Kasumi-1 (cell line): ENCODE measurements around the gene SNX11.

Experiments
- DNase-seq, 2 experiments: peaks; one replicate each; lab custom pipeline; 2025; lab: John Stamatoyannopoulos, UW

The SNX11 gene

DNA sequence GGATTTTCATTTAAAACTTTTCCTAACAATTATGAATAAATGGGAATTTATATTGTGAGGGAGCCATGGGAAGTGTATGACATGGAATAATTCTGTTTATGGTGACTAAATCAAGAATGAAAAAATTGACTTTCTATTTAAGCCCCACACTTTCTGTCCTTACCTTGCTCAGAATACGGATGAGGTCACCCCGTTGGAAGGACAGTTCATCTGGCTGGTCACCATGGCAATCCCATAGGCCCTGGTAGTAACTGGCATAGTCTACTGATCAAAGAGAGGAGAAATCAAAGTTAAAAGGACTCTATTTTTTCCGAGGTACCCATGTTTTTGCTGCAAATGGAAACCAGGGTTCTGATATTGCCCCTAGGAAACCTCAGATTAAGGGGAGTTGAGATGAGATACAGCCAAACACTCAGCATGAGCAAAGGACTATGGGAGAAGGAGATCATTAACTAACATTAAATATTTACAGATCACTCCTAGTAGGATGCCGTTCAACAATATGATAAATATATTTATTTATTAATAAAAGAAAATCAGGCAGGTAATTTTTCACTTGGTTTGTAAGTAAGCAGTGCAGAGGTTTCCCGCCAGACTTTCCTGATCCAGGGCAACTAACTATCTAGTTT lies 54.9 kb downstream of the SNX11 start:
- no peak for DNase-seq

DNA sequence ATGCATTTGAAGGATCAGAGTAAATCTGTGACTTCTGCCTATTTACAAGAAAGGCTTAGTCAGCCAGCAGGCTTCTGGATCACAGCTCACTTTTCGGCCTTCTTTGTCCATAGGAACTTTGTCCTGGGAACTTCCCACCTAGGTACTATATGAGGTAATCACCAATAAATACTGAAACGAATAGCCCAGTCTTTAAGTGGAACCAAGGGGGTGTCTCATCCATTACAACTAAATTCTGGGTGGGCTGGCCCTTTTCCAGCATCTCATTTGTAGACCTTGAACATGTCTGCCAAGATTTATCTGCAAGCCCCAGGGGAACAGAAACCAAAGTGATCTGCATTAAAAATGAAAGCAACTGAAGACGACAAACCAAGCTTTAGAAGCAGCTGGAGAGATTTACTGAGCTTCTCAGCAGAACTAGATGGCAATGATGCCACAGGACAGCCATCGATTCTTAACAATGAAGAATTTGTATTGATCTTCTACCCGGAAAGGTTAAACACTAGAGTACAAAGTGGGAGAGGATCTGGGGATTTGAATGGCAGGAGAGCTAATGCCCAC lies 55.5 kb downstream of the SNX11 start:
- DNase-seq = no peak

DNA sequence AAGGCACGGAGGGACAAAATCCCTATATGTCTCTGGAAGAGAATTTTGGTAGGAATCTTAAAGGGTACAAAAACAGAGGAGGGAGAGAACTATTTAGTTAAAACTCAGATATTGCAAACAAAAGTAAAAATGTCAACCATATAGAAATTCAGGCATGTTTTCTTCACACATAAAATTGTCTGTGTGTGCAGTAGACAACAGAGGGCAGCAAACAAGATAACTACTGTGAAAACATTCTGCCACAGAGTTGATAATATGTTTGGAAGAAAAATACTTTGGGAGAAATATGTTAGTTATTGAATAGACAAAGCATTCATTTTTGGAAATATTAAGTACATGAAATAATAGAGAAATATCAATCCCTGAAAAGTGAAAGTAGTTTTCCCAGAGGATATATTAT lies 56.2 kb downstream of the SNX11 start:
- no peak for DNase-seq

DNA sequence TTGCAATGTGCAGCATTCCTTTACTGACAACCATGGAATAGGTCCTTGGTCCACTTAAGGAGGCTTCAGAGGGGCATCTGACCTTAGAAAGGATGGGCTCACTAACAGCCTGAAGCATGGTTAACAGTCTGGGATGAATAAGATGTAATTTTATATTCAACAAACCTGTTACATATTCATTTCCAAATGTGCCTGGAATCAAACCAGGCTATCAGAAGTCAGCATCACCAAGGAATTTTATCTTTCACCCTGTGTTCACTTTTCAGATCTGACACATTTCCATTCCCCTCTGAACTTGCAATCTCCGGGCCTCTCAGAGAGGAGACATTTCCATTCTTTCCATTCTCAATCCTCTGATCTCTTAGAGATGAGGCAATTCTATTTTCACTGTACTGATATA lies 62.4 kb downstream of the SNX11 start:
- DNase-seq = no peak
